ENCODE results near the gene TSR3. TPM values are rescaled to one million over a fixed set of nuclear protein-coding genes. Genes with fewer than 3 reads are reported as not detected.

The TSR3 gene
- total and polyA plus RNA-seq, 12 donors = 13.7 to 258 (median 59.6) TPM

DNA sequence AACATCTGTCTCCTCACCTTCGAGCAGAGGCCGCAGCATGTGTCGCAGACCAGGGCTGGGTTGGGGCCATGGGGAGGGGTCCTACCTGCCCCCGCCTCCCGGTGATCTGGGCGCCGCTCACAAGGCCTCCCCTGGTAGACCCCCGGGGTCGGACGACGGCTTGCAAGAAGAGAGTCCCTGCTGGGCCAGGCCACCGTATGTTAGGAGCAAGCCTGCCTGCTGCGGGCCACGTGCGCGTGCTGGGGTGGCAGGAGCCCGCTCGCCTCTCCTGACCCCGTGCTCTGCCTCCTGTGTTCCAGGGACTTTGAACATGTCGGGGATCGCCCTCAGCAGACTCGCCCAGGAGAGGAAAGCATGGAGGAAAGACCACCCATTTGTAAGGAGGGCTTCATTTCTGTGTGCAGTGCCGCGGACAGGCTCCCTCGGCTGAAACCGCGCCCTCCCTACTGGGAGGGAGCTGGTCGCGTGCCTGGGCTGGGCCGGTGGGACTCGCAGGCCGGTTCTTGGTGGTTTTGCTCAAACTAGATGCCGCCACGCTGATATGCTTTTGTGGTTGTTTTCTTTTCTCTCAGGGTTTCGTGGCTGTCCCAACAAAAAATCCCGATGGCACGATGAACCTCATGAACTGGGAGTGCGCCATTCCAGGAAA, 37.8 kb downstream of the TSR3 start:
- no peak for DNase-seq
- peaks cover 28 to 32% of the 10 kb centered on the region in 2 donors for H3K4me1 ChIP-seq (replicated peaks in 1 of 2)
- no peaks in the 10 kb centered on the region for H3K27me3 ChIP-seq
- no peaks in the 10 kb centered on the region for H3K9me3 ChIP-seq (replicated peaks in 1 of 3)
- H3K4me3 ChIP-seq = no peak overlapping the region
- peaks cover 0 to 60% of the 10 kb centered on the region in 2 donors for H3K36me3 ChIP-seq (replicated peaks in 1 of 2)
- H3K27ac ChIP-seq = no peak overlapping the region
- 85 to 91% (median 88%) methylated on average over 18 to 38 of the region's 38 CpGs for WGBS, 4 donors
- TF ChIP-seq, protein P1, sequence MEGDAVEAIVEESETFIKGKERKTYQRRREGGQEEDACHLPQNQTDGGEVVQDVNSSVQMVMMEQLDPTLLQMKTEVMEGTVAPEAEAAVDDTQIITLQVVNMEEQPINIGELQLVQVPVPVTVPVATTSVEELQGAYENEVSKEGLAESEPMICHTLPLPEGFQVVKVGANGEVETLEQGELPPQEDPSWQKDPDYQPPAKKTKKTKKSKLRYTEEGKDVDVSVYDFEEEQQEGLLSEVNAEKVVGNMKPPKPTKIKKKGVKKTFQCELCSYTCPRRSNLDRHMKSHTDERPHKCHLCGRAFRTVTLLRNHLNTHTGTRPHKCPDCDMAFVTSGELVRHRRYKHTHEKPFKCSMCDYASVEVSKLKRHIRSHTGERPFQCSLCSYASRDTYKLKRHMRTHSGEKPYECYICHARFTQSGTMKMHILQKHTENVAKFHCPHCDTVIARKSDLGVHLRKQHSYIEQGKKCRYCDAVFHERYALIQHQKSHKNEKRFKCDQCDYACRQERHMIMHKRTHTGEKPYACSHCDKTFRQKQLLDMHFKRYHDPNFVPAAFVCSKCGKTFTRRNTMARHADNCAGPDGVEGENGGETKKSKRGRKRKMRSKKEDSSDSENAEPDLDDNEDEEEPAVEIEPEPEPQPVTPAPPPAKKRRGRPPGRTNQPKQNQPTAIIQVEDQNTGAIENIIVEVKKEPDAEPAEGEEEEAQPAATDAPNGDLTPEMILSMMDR (IDR thresholded peaks at IDR 0.05) = no peak
- intact Hi-C loops (cut with DNase I) = loop anchor here (5.0 to 10.0 kb wide), 3 partner anchors 38 to 101 kb away; partner anchors contain the start of genes GNPTG (in 1 of the 2), TSR3 (in 1 of the 2) and UNKL (in 1 of the 2)

DNA sequence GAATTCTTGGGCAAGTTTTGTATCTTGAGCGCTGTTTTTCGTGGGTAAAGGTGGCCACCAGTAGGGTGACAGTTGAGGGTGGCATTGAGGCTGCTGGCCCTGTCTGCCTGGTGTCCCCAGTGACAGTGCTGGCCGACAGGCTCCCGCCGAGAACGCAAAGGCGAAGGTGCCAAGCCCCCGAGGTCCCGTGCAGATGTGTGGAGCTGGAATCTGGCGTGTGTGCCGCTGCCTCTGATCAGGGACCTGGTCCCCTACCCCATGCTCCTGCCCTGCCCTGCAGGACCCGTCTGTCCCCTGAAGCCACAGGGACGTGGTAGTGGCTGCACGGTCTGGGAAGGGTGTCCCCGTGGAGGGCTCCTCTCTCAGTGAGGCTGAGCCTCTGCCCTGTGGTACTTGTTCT, 38.8 kb downstream of the TSR3 start:
- H3K9me3 ChIP-seq (replicated peaks in 1 of 3) = no peaks in the 10 kb centered on the region
- H3K4me3 ChIP-seq = no peak overlapping the region
- no peaks in the 10 kb centered on the region for H3K27me3 ChIP-seq
- peak overlapping the region in 3 of 5 donors; percentile 93 to 100 (median 99) for H3K27ac ChIP-seq
- peaks cover 0 to 50% of the 10 kb centered on the region in 2 donors for H3K36me3 ChIP-seq (replicated peaks in 1 of 2)
- 77 to 93% (median 85%) methylated on average over 7 to 15 of the region's 15 CpGs for WGBS, 4 donors
- H3K4me1 ChIP-seq (replicated peaks in 1 of 2) = peaks cover 28 to 32% of the 10 kb centered on the region in 2 donors
- TF ChIP-seq, protein P1 (IDR thresholded peaks at IDR 0.05) = no peak
- no peak for TF ChIP-seq POLR2A (IDR thresholded peaks at IDR 0.05)
- no peak for DNase-seq
- intact Hi-C loops (cut with DNase I) = loop anchor here (5.0 to 10.0 kb wide), 3 partner anchors 39 to 102 kb away; partner anchors contain the start of genes GNPTG (in 1 of the 2), TSR3 (in 1 of the 2) and UNKL (in 1 of the 2)

DNA sequence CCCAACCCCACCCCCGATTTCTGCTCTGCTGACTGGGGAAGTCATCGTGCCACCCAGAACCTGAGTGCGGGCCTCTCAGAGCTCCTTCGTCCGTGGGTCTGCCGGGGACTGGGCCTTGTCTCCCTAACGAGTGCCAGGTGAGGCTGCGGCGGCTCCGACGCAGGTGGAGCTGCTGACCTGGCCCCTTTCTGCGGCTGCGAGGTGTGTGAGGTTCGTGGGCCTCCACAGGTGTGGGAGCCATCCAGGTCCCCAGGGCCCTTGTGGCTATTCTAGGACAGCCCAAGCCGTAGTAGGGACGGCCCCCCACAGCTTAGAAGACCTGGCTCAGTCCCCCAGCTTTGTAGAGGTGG, 39.2 kb downstream of the TSR3 start:
- Histone ChIP-seq H3K36me3 (replicated peaks in 1 of 2) (peaks cover 0 to 46% of the 10 kb centered on the region in 2 donors), H3K4me1 (replicated peaks in 1 of 2) (peaks cover 28 to 32% of the 10 kb centered on the region in 2 donors), H3K27me3 (no peaks in the 10 kb centered on the region), H3K4me3 (peak overlapping the region in 1 of 4 donors; percentile 92), H3K27ac (peak overlapping the region in 4 of 5 donors; percentile 43 to 100 (median 96)), H3K9me3 (replicated peaks in 1 of 3) (no peaks in the 10 kb centered on the region)
- intact Hi-C loops (cut with DNase I) = loop anchor here (5.0 to 10.0 kb wide), 3 partner anchors 40 to 102 kb away; partner anchors contain the start of genes GNPTG (in 1 of the 2), TSR3 (in 1 of the 2) and UNKL (in 1 of the 2)
- TF ChIP-seq, protein P1 (IDR thresholded peaks at IDR 0.05) = no peak
- no peak for TF ChIP-seq POLR2A (IDR thresholded peaks at IDR 0.05)
- no peak for DNase-seq
- WGBS, 4 donors = 60 to 62% methylated on average over 16 of the region's 16 CpGs; no CpG with 5 or more reads in 2 of the 4 donors

DNA sequence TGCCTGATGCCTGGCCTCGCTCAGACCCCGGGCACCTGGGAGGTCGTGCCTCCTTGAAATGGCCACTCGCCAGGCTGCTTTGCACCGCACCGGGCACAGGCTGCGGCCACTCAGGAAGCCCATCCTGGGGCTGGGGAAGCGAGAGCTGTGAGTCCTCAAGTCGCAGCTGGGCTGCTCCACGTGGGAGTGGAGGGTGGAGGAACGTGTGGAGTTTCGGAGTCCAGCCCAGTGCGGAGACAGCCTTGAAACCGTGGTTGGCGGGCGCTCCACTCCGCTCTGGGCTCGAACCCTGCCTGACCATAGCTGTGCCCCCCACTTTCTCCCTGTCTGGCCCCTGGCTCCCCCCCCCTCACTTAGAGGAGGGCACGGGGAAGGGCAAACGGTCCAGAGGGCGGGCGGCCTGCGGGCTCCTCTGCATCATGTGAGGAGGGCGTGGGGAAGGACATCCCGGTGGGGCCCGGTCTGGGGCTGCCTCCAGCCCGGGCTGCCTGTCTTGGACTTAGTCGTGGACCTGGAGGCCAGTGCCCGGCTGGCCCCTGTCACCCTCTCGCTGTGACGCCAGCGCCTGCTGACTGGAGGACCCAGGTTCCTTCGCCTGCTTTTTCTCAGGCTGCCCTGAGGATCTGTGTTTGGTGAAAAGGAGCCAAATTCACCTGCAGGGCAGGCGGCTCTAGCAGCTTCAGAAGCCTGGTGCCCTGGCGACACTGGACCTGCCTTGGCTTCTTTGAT, 39.8 kb downstream of the TSR3 start:
- H3K36me3 ChIP-seq (replicated peaks in 1 of 2) = peaks cover 0 to 40% of the 10 kb centered on the region in 2 donors
- DNase-seq = peak in 6 of 7 donors; percentile 59 to 77 (median 69)
- no peaks in the 10 kb centered on the region for H3K9me3 ChIP-seq (replicated peaks in 1 of 3)
- H3K4me1 ChIP-seq (replicated peaks in 1 of 2) = peaks cover 28 to 32% of the 10 kb centered on the region in 2 donors
- WGBS, 4 donors = 11 to 20% (median 15%) methylated on average over 13 to 35 of the region's 35 CpGs
- peak overlapping the region in 4 of 5 donors; percentile 43 to 100 (median 96) for H3K27ac ChIP-seq
- intact Hi-C loops (cut with DNase I) = loop anchor here (5.0 to 10.0 kb wide), 3 partner anchors 40 to 103 kb away; partner anchors contain the start of genes GNPTG (in 1 of the 2), TSR3 (in 1 of the 2) and UNKL (in 1 of the 2)
- TF ChIP-seq, protein P1 (IDR thresholded peaks at IDR 0.05) = no peak
- TF ChIP-seq POLR2A (IDR thresholded peaks at IDR 0.05) = peak in 1 of 2 donors; percentile 61
- no peaks in the 10 kb centered on the region for H3K27me3 ChIP-seq
- H3K4me3 ChIP-seq = peak overlapping the region in 2 of 4 donors; percentile 67 to 92

Measured in adrenal gland (tissue), 12 donors.